Fibroblast of lung (primary cell): ENCODE data around the gene ARID1B. TPM values are rescaled to one million over a fixed set of nuclear protein-coding genes. Genes with fewer than 3 reads are reported as not detected.

ENCODE experiments used
- DNase-seq, 2 donors: peaks; one replicate each; pipeline versions ENCODE4 v3.0.0 to v3.0.0-alpha.2; 2010; ENCODE audit warnings: low read depth in 2 of 2
- H2AFZ ChIP-seq: 2 replicates; pipeline ENCODE4 v1.5.1; 2012; ENCODE audit warnings: low read length, control low read depth, inconsistent platforms
- H3K27ac ChIP-seq: 2 replicates; pipeline ENCODE4 v1.5.1; 2011; ENCODE audit warnings: low read length, control low read depth; ENCODE audit not compliant: insufficient read depth
- H3K27me3 ChIP-seq: 2 replicates; pipeline ENCODE4 v1.5.1; 2011; ENCODE audit warnings: mild to moderate bottlenecking, low read length; ENCODE audit not compliant: control insufficient read depth, insufficient read depth
- H3K36me3 ChIP-seq: 2 replicates; pipeline ENCODE4 v1.5.1; 2011; ENCODE audit warnings: low read length; ENCODE audit not compliant: control insufficient read depth, insufficient read depth
- H3K4me1 ChIP-seq: 2 replicates; pipeline ENCODE4 v1.5.1; 2011; ENCODE audit warnings: low read length; ENCODE audit not compliant: control insufficient read depth, insufficient read depth; ENCODE audit errors: extremely low read depth
- H3K4me2 ChIP-seq: 2 replicates; pipeline ENCODE4 v1.5.1; 2011; ENCODE audit warnings: low read length, control low read depth; ENCODE audit not compliant: insufficient read depth; ENCODE audit errors: extremely low read depth
- H3K4me3 ChIP-seq, 4 experiments: fragments of 200-600 bp in 1 of 4; sonication (generic) in 1 of 4; replicated peaks in 1 of 4; 2 replicates each; pipeline ENCODE4 v1.5.1; 2011 to 2016; ENCODE audit warnings: low read length in 4 of 4, low read depth in 3 of 4, mild to moderate bottlenecking in 3 of 4, control low read depth in 2 of 4, inconsistent platforms in 1 of 4, mixed read lengths in 1 of 4; ENCODE audit not compliant: insufficient read depth in 1 of 4; ENCODE audit errors: control extremely low read depth in 1 of 4
- H3K79me2 ChIP-seq: 2 replicates; pipeline ENCODE4 v1.5.1; 2012; ENCODE audit warnings: mild to moderate bottlenecking, low read length, inconsistent platforms; ENCODE audit not compliant: control insufficient read depth, insufficient read depth
- H3K9ac ChIP-seq: 2 replicates; pipeline ENCODE4 v1.5.1; 2011; ENCODE audit warnings: mild to moderate bottlenecking, low read length, control low read depth; ENCODE audit not compliant: insufficient read depth
- H3K9me3 ChIP-seq: 2 replicates; pipeline ENCODE4 v1.5.1; 2012; ENCODE audit warnings: low read depth, low read length; ENCODE audit not compliant: control insufficient read depth, insufficient read depth
- H4K20me1 ChIP-seq: 2 replicates; pipeline ENCODE4 v1.5.1; 2011; ENCODE audit warnings: low read length; ENCODE audit not compliant: control insufficient read depth, insufficient read depth; ENCODE audit errors: extremely low read depth
- EZH2 ChIP-seq: IDR thresholded peaks from 2 replicates; pipeline ENCODE4 v1.5.1; 2012; ENCODE audit warnings: low read length, control low read depth, mild to moderate bottlenecking; ENCODE audit errors: missing control alignments
- polyA plus RNA-seq, 2 donors: library from polyadenylated mRNA; depleted of rRNA in 1 of 2; stranded (reverse) in 1 of 2; unstranded in 1 of 2; fragments of >200 nt; gene quantifications; 2 replicates each; pipeline ENCODE4 v1.2.1, GENCODE V29; 2011 to 2012; ENCODE audit warnings: missing spikeins in 1 of 2
- total RNA-seq: library from RNA; depleted of rRNA; stranded (reverse); fragments of >200 nt; gene quantifications from 2 replicates; pipeline ENCODE4 v1.2.1, GENCODE V29; 2014
- TF ChIP-seq, protein P1 (sequence below), 2 donors: IDR thresholded peaks in 1 of 2; conservative IDR thresholded peaks in 1 of 2; 1 replicate in 1 of 2; 2 replicates in 1 of 2; pipeline ENCODE4 v1.5.1; 2011 to 2012; ENCODE audit warnings: low read length in 2 of 2, control low read depth in 1 of 2, inconsistent platforms in 1 of 2, low read depth in 1 of 2, mild to moderate bottlenecking in 1 of 2

Gene ARID1B
- total and polyA plus RNA-seq, 2 donors (not counting 1 experiment from before 2014, with no cell fraction given): 15.4 to 41.9 TPM

DNA sequence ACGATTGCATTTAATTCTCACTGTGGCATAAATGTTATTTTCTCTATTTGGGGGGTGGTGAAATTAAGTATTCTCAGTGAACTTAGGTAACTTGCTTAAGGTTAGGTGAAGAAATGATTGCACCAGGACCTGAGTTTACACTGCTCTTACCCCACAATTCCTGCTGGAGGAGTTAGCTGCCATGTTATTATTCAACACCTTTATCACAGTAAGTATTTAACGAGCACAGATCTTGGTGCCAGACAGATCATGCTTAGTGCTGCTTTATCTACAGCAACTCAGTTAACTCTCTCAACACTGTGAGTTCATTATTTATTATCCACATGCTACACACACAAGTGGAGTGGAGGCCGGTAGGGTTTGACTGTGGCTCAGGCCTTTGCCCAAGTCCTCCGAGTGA, 296.4 kb downstream of the ARID1B start:
- DNase-seq: no peak
- Histone ChIP-seq H3K9ac (no peak overlapping the region), H3K9me3 (no peaks in the 10 kb centered on the region), H3K4me1 (peaks cover 2% of the 10 kb centered on the region), H2AFZ (no peak overlapping the region), H3K36me3 (no peaks in the 10 kb centered on the region), H3K27ac (no peak overlapping the region), H3K4me2 (no peak overlapping the region), H4K20me1 (no peaks in the 10 kb centered on the region), H3K4me3 (no peak overlapping the region), H3K27me3 (no peaks in the 10 kb centered on the region), H3K79me2 (no peaks in the 10 kb centered on the region)
- no peak for TF ChIP-seq EZH2
- TF ChIP-seq, protein P1, sequence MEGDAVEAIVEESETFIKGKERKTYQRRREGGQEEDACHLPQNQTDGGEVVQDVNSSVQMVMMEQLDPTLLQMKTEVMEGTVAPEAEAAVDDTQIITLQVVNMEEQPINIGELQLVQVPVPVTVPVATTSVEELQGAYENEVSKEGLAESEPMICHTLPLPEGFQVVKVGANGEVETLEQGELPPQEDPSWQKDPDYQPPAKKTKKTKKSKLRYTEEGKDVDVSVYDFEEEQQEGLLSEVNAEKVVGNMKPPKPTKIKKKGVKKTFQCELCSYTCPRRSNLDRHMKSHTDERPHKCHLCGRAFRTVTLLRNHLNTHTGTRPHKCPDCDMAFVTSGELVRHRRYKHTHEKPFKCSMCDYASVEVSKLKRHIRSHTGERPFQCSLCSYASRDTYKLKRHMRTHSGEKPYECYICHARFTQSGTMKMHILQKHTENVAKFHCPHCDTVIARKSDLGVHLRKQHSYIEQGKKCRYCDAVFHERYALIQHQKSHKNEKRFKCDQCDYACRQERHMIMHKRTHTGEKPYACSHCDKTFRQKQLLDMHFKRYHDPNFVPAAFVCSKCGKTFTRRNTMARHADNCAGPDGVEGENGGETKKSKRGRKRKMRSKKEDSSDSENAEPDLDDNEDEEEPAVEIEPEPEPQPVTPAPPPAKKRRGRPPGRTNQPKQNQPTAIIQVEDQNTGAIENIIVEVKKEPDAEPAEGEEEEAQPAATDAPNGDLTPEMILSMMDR (conservative IDR thresholded peaks at IDR 0.05 in 1 of 2, IDR thresholded peaks at IDR 0.05 in 1 of 2; ENCODE audit: low read depth in 1 of 2, low read length in 2 of 2): no peak

DNA sequence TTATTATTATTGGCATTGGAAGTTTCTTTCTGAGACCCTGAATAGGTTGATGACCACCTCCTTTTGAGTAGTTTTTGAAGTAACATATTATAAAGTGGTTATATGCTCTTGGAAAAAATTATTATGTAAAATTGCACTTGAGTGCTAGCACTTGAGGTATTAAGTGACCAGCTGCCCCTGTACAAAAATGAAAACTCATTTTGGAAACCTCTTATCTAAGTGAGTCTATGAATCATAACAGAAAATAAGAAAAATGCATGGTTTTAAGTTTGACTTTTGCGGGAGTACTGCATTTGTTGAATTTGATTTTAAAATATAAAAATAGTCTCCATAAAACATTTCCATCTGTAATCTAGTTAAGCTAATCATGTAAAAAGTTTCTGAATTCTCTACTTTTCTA, 297.8 kb downstream of the ARID1B start:
- no peak overlapping the region for H3K9ac ChIP-seq
- no peak overlapping the region for H2AFZ ChIP-seq
- peak in 1 of 2 donors; percentile 27 for DNase-seq
- no peak overlapping the region for H3K4me3 ChIP-seq
- H3K4me2 ChIP-seq: no peak overlapping the region
- no peak overlapping the region for H3K27ac ChIP-seq
- H3K36me3 ChIP-seq: no peaks in the 10 kb centered on the region
- no peaks in the 10 kb centered on the region for H3K27me3 ChIP-seq
- no peaks in the 10 kb centered on the region for H4K20me1 ChIP-seq
- TF ChIP-seq EZH2: no peak
- TF ChIP-seq, protein P1 (conservative IDR thresholded peaks at IDR 0.05 in 1 of 2, IDR thresholded peaks at IDR 0.05 in 1 of 2; ENCODE audit: low read depth in 1 of 2, low read length in 2 of 2): no peak
- no peaks in the 10 kb centered on the region for H3K79me2 ChIP-seq
- peaks cover 2% of the 10 kb centered on the region for H3K4me1 ChIP-seq
- no peaks in the 10 kb centered on the region for H3K9me3 ChIP-seq

DNA sequence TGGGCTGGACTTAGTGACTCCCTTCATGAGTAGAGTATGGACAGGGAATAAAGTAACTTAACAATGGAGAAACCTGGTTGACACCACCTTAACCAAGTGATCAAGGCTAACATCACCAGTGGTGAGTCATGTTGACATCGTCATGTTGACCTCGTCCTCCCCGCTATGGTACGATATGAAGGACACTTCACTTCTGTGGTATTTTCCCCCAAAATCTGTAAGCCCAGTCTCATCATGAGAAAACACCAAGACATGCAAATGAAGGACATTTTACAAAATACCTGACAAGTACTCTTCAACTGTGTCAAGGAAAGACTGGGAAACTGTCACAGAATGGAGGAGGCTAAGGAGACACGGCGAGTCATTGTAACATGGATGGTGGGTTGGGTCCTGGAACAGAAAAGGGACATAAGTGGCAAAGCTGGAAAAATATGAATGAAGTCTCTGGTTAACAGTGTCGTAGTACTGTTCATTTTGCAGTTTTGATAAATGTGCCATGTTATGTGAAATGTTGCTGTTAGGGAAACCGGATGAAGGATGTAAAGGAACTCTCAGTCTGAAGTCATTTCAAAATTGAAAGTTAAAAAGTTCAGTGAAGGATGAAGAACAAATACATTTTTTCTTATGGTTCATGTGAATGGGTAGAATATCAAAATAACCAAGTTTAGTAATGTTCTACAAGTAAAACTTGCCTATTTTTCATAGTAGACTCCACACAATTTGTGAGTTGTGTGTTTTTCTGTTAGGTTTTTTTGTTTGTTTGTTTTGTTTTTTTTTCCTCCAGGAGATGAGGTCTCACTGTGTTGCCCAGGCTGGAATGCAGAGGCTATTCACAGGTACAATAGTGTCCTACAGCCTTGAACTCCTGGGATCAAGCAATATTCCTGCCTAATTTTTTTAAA, 298.6 kb downstream of the ARID1B start:
- Histone ChIP-seq H3K9me3 (no peaks in the 10 kb centered on the region), H3K27me3 (no peaks in the 10 kb centered on the region), H3K4me3 (no peak overlapping the region), H3K9ac (no peak overlapping the region), H2AFZ (no peak overlapping the region), H3K4me1 (no peaks in the 10 kb centered on the region), H3K79me2 (no peaks in the 10 kb centered on the region), H4K20me1 (no peaks in the 10 kb centered on the region), H3K4me2 (no peak overlapping the region), H3K27ac (no peak overlapping the region), H3K36me3 (no peaks in the 10 kb centered on the region)
- TF ChIP-seq, protein P1 (conservative IDR thresholded peaks at IDR 0.05 in 1 of 2, IDR thresholded peaks at IDR 0.05 in 1 of 2; ENCODE audit: low read depth in 1 of 2, low read length in 2 of 2): no peak
- TF ChIP-seq EZH2: no peak
- DNase-seq: peak in 1 of 2 donors; percentile 60
